Umbilical cord (tissue), 2 donors: Measurements from ENCODE around the gene IL15RA. TPM values are rescaled to one million over a fixed set of nuclear protein-coding genes. Genes with fewer than 3 reads are reported as not detected.
"Not testable (repeated sequence)": the region's sequence is repeated elsewhere in the genome, so short reads cannot be mapped to it uniquely, and the experiment has no call there.

ENCODE experiments used
- DNase-seq: peaks from one replicate; pipeline ENCODE4 v3.0.0-alpha.2; 2015; ENCODE audit warnings: low spot score
- total RNA-seq: library from RNA; depleted of rRNA; stranded (reverse); fragments of >200 nt; gene quantifications from one replicate; pipeline ENCODE4 v1.2.3, GENCODE V29; 2014; ENCODE audit warnings: low replicate concordance; ENCODE audit not compliant: insufficient read depth

IL15RA gene
- total RNA-seq, 1 donor from 2014 or later: not detected

DNA sequence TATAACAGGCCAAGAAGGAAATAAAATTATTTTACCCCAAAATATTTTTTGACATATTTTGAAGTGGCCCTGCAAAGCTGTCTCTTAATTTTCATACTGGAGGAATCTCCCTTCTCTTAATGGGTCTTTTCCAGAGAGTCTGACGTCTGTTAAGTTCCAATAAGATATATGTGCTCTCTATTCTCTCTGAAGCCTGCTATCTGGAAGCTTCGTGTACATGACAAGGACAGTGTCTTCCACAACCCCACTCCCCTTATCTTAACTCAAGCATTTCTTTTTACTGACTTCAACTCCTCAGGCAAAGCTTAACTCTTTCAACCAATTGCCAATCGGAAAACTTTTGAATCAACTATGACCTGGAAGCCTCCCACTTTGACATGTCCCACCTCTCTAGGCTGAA lies 29.2 kb upstream of the IL15RA start:
- no peak for DNase-seq

DNA sequence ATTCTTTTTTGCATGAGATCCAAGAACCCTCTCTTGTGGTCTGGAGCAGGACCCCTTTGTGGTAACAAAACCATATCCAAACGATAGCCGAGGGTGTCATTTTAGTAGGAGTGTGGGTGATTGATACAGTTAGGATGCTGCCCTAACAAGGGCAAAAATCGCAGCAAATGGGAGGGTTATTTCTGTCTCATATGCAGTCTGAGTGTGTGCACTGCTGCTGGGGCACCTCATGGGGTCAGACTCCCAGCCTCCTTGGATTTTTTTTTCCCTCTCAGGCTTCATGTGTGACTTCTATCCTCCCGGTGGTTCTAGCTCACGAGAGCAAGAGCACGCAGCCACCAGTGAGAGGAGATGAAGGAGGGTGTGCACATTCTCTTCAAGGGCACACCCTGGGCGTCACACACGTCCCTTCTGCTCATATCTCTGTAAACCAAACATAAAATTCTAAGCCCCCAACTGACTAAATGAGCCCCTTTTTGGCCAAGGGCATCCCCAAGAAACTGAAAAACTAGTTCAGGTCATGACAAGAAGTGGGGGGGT lies 28.6 kb upstream of the IL15RA start:
- DNase-seq: no peak

GRCh38 chr10:6005161-6005804 lies 27.9 kb upstream of the IL15RA start:
- not testable (repeated sequence) for DNase-seq

GRCh38 chr10:6002809-6003510 lies 25.6 kb upstream of the IL15RA start:
- DNase-seq: no peak

DNA sequence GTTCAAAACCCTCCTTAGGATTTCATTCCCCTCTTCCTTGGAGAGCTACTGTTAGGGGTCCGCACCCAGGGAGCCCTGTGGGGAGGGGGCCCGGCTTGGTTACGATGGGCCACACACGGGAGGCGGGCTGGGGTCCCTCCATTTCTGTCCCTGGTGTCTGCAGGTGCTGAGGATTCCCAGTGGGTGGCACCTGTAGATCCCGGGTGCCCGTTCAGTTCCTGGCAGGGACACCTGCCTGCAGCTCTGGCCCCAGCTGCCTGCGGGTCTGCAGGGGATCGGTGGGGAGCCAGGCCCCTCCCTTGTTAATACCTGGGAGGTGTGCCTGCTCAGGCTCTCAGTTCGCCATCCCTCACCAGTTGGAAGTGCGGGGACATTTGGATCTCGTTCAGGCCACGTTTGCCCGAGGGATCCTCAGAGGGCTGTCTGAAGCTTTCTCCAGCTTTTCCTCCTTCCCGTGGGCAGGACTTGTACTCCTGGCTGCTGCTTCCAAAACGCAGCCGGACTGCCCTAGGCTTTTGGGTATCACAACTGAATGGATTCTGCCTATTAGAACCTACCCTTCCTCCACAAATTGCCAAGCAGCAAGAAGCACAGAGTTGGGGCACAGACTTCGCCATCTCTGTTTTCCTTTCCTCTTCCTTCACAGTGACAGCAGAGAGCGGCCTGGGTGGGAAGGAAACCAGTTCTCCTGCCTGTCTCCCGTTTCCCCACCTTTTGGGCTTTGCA lies 22.3 kb upstream of the IL15RA start:
- no peak for DNase-seq

- no peak for DNase-seq
These were observed 19.4 kb upstream of the IL15RA start for GRCh38 chr10:5996696-5997095.

GRCh38 chr10:5992398-5992797 lies 15.1 kb upstream of the IL15RA start:
- no peak for DNase-seq

GRCh38 chr10:5991708-5992107 lies 14.4 kb upstream of the IL15RA start:
- no peak for DNase-seq

GRCh38 chr10:5989756-5990155 lies 12.4 kb upstream of the IL15RA start:
- no peak for DNase-seq

GRCh38 chr10:5988336-5988920 lies 11.1 kb upstream of the IL15RA start:
- DNase-seq: no peak

DNA sequence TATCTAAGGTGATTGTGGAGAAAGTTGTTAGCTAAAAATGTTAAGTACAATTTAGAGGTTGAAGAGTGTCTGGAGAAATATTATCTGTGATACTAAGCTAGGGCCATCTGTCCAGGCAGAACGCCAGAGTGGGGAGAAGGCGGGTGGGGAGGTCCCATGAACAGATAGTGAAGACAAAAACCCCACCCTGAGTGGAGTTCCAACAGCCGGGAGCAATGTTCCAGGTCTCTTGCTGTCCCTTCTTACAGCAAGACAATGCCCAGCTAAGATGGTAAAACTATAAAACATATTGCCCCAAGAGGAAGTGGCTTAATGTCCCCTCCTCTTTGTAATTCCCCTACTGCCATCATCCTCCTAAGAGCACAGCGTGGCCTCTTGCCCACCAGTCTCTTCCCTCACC lies 10.4 kb upstream of the IL15RA start:
- peak; percentile 66 for DNase-seq

DNA sequence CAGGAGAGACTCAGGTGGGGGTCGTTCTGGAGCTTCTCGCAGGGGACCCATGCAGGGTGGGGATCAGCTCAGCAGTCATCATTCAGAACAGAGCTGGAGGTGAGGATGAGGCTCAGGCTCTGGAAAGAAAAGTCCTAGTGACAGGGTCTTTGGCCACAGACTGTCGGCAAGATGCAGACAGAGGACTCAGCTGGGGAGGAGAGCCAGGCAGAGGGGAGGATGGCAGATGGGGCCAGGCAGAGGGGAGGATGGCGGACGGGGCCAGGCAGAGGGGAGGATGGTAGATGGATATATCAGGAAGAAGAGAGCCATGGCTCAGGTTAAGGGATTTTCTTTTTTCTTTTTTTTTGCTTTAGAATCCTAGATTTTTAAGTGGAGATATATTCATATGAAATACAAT lies 7.7 kb upstream of the IL15RA start:
- DNase-seq: no peak

- DNase-seq: no peak
These were observed 6.4 kb upstream of the IL15RA start for GRCh38 chr10:5983774-5984173.

DNA sequence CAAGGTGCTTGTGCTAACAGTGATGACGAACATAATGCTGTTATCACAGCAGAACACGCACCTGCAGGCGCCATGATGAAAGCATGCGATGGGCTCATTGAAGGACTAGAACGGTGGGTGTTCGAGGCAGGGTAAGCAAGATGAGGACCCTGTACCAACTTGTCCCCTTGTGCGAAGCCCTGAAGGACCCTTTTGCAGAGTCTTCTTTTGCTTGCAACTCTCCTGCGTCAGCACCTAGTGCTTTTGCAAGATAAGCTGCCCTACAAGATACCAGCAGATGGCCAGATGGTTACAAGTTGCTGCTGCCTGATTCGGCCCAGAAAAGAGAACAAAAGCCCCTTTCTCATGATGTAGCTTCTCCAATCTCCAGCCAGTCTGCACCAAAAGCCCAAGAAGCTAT lies 4.2 kb upstream of the IL15RA start:
- no peak for DNase-seq

- DNase-seq: no peak
These were observed 817 bp upstream of the IL15RA start for GRCh38 chr10:5978230-5978489.

DNA sequence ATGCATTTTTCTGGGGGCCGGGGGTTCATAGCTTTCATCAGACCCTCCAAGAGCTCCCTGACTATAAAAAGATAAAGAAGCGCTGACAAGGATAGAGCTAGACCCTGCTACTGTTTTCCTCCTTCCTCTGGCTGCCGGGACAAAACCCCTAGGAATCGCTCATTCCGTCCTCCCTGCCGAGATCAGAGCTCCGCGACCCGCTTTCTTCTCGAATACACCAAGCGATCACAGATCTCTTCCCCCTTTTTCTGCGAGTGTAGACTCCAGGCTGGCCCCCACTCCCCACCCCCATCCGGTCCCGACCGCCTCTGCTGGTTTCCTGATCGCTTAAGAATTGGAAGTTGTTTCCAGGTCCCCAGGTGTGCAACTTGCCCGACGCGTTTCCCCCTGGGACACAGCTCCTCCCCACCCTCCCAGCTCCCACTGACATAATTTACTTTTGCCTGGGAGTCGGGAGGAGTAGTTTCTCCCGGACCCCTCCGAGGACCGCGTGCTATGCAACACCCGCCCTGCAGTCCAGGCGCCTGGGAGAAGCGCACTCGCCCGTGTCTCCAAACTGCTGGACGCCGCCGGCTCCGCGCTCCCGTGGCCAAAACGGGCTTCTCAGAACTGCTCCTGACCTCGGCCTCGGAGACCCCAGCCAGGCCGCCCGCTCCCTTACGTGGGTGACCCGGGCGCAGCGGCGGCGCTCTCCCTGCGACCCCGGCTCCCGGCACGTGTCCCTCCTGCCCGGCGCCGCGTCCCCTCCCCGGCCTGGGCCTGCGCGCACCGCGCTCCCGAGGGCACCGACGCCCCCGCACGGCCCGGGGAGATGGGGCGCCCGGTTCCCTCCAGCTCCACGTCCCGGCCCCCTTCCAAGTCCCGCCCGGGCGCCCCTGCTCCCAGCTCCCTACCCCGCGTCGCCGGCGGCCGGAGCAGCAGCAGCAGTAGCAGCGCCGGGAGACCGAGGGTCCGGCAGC lies 552 bp downstream of the IL15RA start:
- DNase-seq: peak; percentile 14

DNA sequence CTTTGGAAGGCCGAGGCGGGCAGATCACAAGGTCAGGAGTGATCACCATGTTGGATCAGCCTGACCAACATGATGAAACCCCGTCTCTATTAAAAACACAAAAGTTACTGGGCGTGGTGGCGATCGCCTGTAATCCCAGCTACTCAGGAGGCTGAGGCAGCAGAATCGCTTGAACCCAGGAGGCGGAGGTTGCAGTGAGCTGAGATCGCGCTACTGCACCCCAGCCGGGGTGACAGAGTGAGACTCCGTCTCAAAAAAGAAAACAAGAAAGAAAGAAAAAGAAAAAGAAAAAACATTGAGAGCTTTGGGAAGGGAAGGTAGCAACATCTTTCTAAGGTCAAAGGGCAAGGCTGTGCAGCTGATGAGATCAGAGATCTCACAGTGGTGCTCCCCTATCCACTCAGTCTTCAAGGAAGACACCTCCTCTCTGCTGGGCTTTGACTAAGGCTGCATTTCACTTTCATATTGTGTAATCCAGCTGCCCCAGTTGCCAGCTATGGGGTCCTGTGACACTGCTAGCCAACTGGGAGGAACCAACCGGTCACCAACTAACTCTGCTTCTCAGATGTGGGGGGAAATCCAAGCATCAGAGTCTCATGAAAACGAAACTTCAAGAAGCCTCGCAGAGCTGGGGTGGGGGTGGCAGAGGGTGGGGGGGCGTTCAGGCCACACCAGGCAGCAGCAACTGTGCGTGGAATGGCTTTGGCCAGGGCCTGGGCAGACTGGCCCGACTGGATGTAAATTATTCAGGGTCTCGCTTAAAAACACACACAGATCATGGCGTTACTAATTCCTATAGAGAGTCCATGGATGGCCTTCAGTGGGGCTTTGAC lies 1.5 kb downstream of the IL15RA start:
- DNase-seq: no peak

- no peak for DNase-seq
These were observed 4.3 kb downstream of the IL15RA start for GRCh38 chr10:5973069-5973468.

DNA sequence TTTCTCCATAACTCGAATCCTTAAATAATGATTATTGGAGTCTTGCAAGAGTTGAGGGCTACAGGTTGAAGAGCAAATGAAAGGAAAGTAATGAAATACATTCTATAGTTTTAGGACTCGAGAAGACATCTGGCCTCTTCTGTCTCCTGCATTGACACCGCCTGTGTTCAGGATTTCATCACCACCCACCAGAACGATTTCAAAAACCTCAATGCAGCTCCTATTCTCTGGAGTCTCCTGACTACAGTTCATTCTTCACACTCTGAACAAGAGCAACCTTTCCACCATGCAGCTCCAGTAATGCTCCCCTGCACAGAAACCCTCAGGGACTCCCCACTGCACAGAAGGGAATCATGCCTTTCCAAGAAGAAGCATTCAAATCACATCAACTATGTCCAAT lies 5.5 kb downstream of the IL15RA start:
- no peak for DNase-seq

GRCh38 chr10:5971315-5971832 lies 6.0 kb downstream of the IL15RA start:
- no peak for DNase-seq
